PC-3 (cell line): Measurements from ENCODE around the gene CYTH3. TPM values are rescaled to one million over a fixed set of nuclear protein-coding genes. Genes with fewer than 3 reads are reported as not detected.

Experiments
- ATAC-seq: fragments of 200-7000 bp; cut with Tn5 transposase; 2 replicates; pipeline ENCODE4 v1.9.1; 2020; ENCODE audit warnings: mild to moderate bottlenecking, moderate library complexity
- BruUV-seq: library from RNA; stranded (reverse); fragments of 400-500 nt; replicated peaks from 2 replicates; lab custom pipeline; 2021; lab: Mats Ljungman, UMichigan
- CTCF ChIA-PET: fragments of 300-600 bp; sonication (Branson Sonifier 250); formaldehyde crosslinking; loops from one replicate; lab custom pipeline; 2022; ENCODE audit warnings: antibody characterized with exemption; lab: Charles Lee
- POLR2A ChIA-PET: fragments of 300-600 bp; sonication (Branson Sonifier 250); formaldehyde crosslinking; loops from one replicate; lab custom pipeline; 2022; ENCODE audit warnings: antibody characterized with exemption; ENCODE audit not compliant: unreplicated experiment; lab: Charles Lee
- DNase-seq: peaks from one replicate; pipeline ENCODE4 v3.0.0-alpha.2; 2015
- H2AFZ ChIP-seq: fragments of 300-600 bp; sonication (generic); 2 replicates; pipeline ENCODE4 v1.6.0; 2016; ENCODE audit warnings: antibody characterized with exemption, low read length
- H3F3A ChIP-seq: fragments of 300-600 bp; sonication (generic); one replicate; pipeline ENCODE4 v1.6.0; 2017; ENCODE audit warnings: antibody characterized with exemption, low read length, control low read depth, mild to moderate bottlenecking; ENCODE audit not compliant: unreplicated experiment
- H3K27ac ChIP-seq: fragments of 300-600 bp; sonication (generic); 2 replicates; pipeline ENCODE4 v1.5.1; 2016; ENCODE audit warnings: mild to moderate bottlenecking, low read length
- H3K27me3 ChIP-seq: fragments of 300-600 bp; sonication (generic); 2 replicates; pipeline ENCODE4 v1.6.1; 2016; ENCODE audit warnings: low read length, mixed read lengths
- H3K36me3 ChIP-seq: fragments of 300-600 bp; sonication (generic); 2 replicates; pipeline ENCODE4 v1.6.1; 2016; ENCODE audit warnings: low read depth, mixed run types, low read length, mixed read lengths
- H3K4me1 ChIP-seq: fragments of 300-600 bp; sonication (generic); 2 replicates; pipeline ENCODE4 v1.5.1; 2016; ENCODE audit warnings: low read length; ENCODE audit not compliant: insufficient read depth
- H3K4me2 ChIP-seq: fragments of 300-600 bp; sonication (generic); 2 replicates; pipeline ENCODE4 v1.6.0; 2016; ENCODE audit warnings: low read length
- H3K4me3 ChIP-seq: fragments of 300-600 bp; sonication (generic); 2 replicates; pipeline ENCODE4 v1.5.1; 2016; ENCODE audit warnings: mild to moderate bottlenecking, low read length, mixed read lengths
- H3K79me2 ChIP-seq: fragments of 300-600 bp; sonication (generic); 2 replicates; pipeline ENCODE4 v1.6.1; 2017; ENCODE audit warnings: low read length, mixed read lengths
- H3K9ac ChIP-seq: fragments of 300-600 bp; sonication (generic); 2 replicates; pipeline ENCODE4 v1.6.0; 2016; ENCODE audit warnings: mild to moderate bottlenecking, low read length
- H3K9me2 ChIP-seq: fragments of 300-600 bp; sonication (generic); replicated peaks from 2 replicates; pipeline ENCODE4 v1.6.1; 2016; ENCODE audit warnings: mixed run types, low read length, mixed read lengths
- H3K9me3 ChIP-seq: fragments of 300-600 bp; sonication (generic); 2 replicates; pipeline ENCODE4 v1.6.1; 2016; ENCODE audit warnings: low read length, mixed read lengths
- H4K20me1 ChIP-seq: fragments of 300-600 bp; sonication (generic); 2 replicates; pipeline ENCODE4 v1.6.1; 2016; ENCODE audit warnings: low read length, mixed read lengths
- CTCF ChIP-seq: fragments of 300-600 bp; sonication (generic); conservative IDR thresholded peaks from 2 replicates; pipeline ENCODE4 v1.5.1; 2017; ENCODE audit warnings: antibody characterized with exemption, low read depth, mild to moderate bottlenecking, low read length
- EZH2 ChIP-seq: fragments of 300-600 bp; sonication (generic); IDR thresholded peaks from one replicate; pipeline ENCODE4 v1.6.1; 2017; ENCODE audit warnings: antibody characterized with exemption, mild to moderate bottlenecking, low read length; ENCODE audit not compliant: unreplicated experiment
- EZH2phosphoT487 ChIP-seq: fragments of 300-600 bp; sonication (generic); IDR thresholded peaks from 2 replicates; pipeline ENCODE4 v1.6.1; 2018; ENCODE audit warnings: mild to moderate bottlenecking, antibody characterized with exemption, low read length, borderline replicate concordance
- intact Hi-C: fragments of 100-400 bp; cut with micrococcal nuclease; formaldehyde crosslinking; loops from 2 replicates; pipeline ENCODE4 v1.9.0; 2023
- total RNA-seq: library from RNA; depleted of rRNA; stranded (reverse); fragments of >200 nt; gene quantifications from 2 replicates; pipeline ENCODE4 v1.2.3, GENCODE V29; 2014

Gene CYTH3
- total RNA-seq, 1 experiment from 2014 or later, result 23.1 TPM

GRCh38 chr7:6234384-6234783, 38.0 kb downstream of the CYTH3 start:
- Histone ChIP-seq H3K4me3 (no peak overlapping the region), H3K4me1 (peaks cover 25% of the 10 kb centered on the region), H3K27me3 (no peaks in the 10 kb centered on the region), H3K9me3 (no peaks in the 10 kb centered on the region), H2AFZ (no peak overlapping the region), H3K79me2 (peaks cover 85% of the 10 kb centered on the region), H3F3A (peaks cover 5% of the 10 kb centered on the region), H4K20me1 (no peaks in the 10 kb centered on the region), H3K27ac (no peak overlapping the region), H3K9ac (no peak overlapping the region), H3K36me3 (no peaks in the 10 kb centered on the region), H3K4me2 (no peak overlapping the region), H3K9me2 (no peaks in the 10 kb centered on the region)
- POLR2A ChIA-PET, result no interaction called here
- CTCF ChIA-PET, result no interaction called here
- intact Hi-C loops, result no loop called here
- DNase-seq (no peak), ATAC-seq (no peak)
- no TSS peak for BruUV-seq
- TF ChIP-seq EZH2, result no peak
- TF ChIP-seq CTCF, result no peak
- TF ChIP-seq EZH2phosphoT487, result no peak

- Histone ChIP-seq H3K27ac (no peak overlapping the region), H3K4me3 (no peak overlapping the region), H3K4me2 (no peak overlapping the region), H3K9me3 (no peaks in the 10 kb centered on the region), H3K9me2 (no peaks in the 10 kb centered on the region), H3K27me3 (no peaks in the 10 kb centered on the region), H3F3A (no peaks in the 10 kb centered on the region), H4K20me1 (peaks cover 3% of the 10 kb centered on the region; the same call in 1 of the 2 replicates), H3K9ac (no peak overlapping the region), H3K79me2 (peaks cover 89% of the 10 kb centered on the region), H2AFZ (no peak overlapping the region), H3K36me3 (no peaks in the 10 kb centered on the region), H3K4me1 (peaks cover 6% of the 10 kb centered on the region)
- TF ChIP-seq CTCF, result no peak
- BruUV-seq, result no TSS peak
- ATAC-seq (no peak), DNase-seq (no peak)
- POLR2A ChIA-PET, result no interaction called here
- intact Hi-C loops, result no loop called here
- CTCF ChIA-PET, result no interaction called here
Observed at GRCh38 chr7:6232534-6232933, 39.9 kb downstream of the CYTH3 start.

GRCh38 chr7:6232116-6232515, 40.3 kb downstream of the CYTH3 start:
- H3K4me2 ChIP-seq, result no peak overlapping the region
- peaks cover 2% of the 10 kb centered on the region; the same call in 1 of the 2 replicates for H3K4me1 ChIP-seq
- ChIA-PET POLR2A (no interaction called here), CTCF (no interaction called here)
- H3K4me3 ChIP-seq, result no peak overlapping the region
- TF ChIP-seq EZH2phosphoT487, result no peak
- no peak for TF ChIP-seq EZH2
- no peak for TF ChIP-seq CTCF
- H3K27me3 ChIP-seq, result no peaks in the 10 kb centered on the region
- H3K36me3 ChIP-seq, result no peaks in the 10 kb centered on the region
- DNase-seq, result no peak
- peaks cover 3% of the 10 kb centered on the region; the same call in 1 of the 2 replicates for H4K20me1 ChIP-seq
- peaks cover 89% of the 10 kb centered on the region for H3K79me2 ChIP-seq
- no peak for ATAC-seq
- intact Hi-C loops, result no loop called here
- H3F3A ChIP-seq, result no peaks in the 10 kb centered on the region
- H2AFZ ChIP-seq, result no peak overlapping the region
- H3K27ac ChIP-seq, result no peak overlapping the region
- no peaks in the 10 kb centered on the region for H3K9me2 ChIP-seq
- no peaks in the 10 kb centered on the region for H3K9me3 ChIP-seq
- no peak overlapping the region for H3K9ac ChIP-seq
- BruUV-seq, result no TSS peak
